Effector memory CD4-positive, alpha-beta T cell (primary cell): ENCODE results near the gene RELL2.

Experiments
- DNase-seq, 3 donors: peaks; one replicate each; pipeline ENCODE4 v3.0.0-alpha.2; 2020
- H3K27ac ChIP-seq: 2 replicates; pipeline ENCODE4 v1.7.0; 2013; ENCODE audit warnings: mild to moderate bottlenecking, low read length, moderate library complexity; ENCODE audit not compliant: insufficient read depth, poor library complexity, severe bottlenecking
- H3K27me3 ChIP-seq: replicated peaks from 2 replicates; pipeline ENCODE4 v1.7.0; 2013; ENCODE audit warnings: mild to moderate bottlenecking, low read length; ENCODE audit not compliant: insufficient read depth, control insufficient read depth, poor library complexity, severe bottlenecking
- H3K36me3 ChIP-seq: 2 replicates; pipeline ENCODE4 v1.7.0; 2013; ENCODE audit warnings: mild to moderate bottlenecking, low read length, moderate library complexity; ENCODE audit not compliant: control insufficient read depth, insufficient read depth
- H3K4me1 ChIP-seq: 2 replicates; pipeline ENCODE4 v1.7.0; 2013; ENCODE audit warnings: low read length, mild to moderate bottlenecking; ENCODE audit not compliant: control insufficient read depth, insufficient read depth, poor library complexity, severe bottlenecking
- H3K4me3 ChIP-seq: 2 replicates; pipeline ENCODE4 v1.7.0; 2013; ENCODE audit warnings: low read length, low read depth, mild to moderate bottlenecking; ENCODE audit not compliant: insufficient read depth, poor library complexity, severe bottlenecking
- H3K9me3 ChIP-seq: 2 replicates; pipeline ENCODE4 v1.7.0; 2013; ENCODE audit warnings: mild to moderate bottlenecking, low read length, moderate library complexity; ENCODE audit not compliant: control insufficient read depth
- total RNA-seq, 3 donors: gene quantifications; one replicate each; lab custom pipeline; 2026; lab: John Stamatoyannopoulos, UW

The RELL2 gene
- 22.6 to 32.1 (median 29.2) reads per million in 3 donors for total RNA-seq

- no peaks in the 10 kb centered on the region for H3K9me3 ChIP-seq
- H3K27ac ChIP-seq = peak within 1 kb of the TSS; percentile 78
- peak within 1 kb of the TSS; percentile 98 for H3K4me3 ChIP-seq
- peaks cover 17% of the 10 kb centered on the region for H3K36me3 ChIP-seq
- peaks cover 28% of the 10 kb centered on the region for H3K4me1 ChIP-seq
- peak; percentile 85 to 87 (median 86) for DNase-seq
- no peaks in the 10 kb centered on the region for H3K27me3 ChIP-seq
Measured at GRCh38 chr5:141636413-141637122, at the start of gene RELL2, which contains the start of gene HDAC3. RELL2 (plus strand) TSS chr5:141636997; CDS start chr5:141638226, 1,229 bp downstream. HDAC3 (minus strand) TSS chr5:141636849; CDS start chr5:141636790, 59 bp downstream.

GRCh38 chr5:141590127-141590526, 46.7 kb upstream of the RELL2 start:
- no peaks in the 10 kb centered on the region for H3K9me3 ChIP-seq
- H3K27me3 ChIP-seq = no peaks in the 10 kb centered on the region
- DNase-seq = no peak
- H3K4me1 ChIP-seq = peaks cover 13% of the 10 kb centered on the region
- H3K36me3 ChIP-seq = peaks cover 36% of the 10 kb centered on the region
- no peak overlapping the region for H3K4me3 ChIP-seq
- H3K27ac ChIP-seq = no peak overlapping the region

- Histone ChIP-seq H3K4me1 (peaks cover 46% of the 10 kb centered on the region), H3K27me3 (no peaks in the 10 kb centered on the region), H3K36me3 (peaks cover 4% of the 10 kb centered on the region), H3K4me3 (no peak overlapping the region), H3K9me3 (no peaks in the 10 kb centered on the region), H3K27ac (no peak overlapping the region)
- no peak for DNase-seq
Measured at GRCh38 chr5:141596867-141597266, 39.9 kb upstream of the RELL2 start.

- Histone ChIP-seq H3K27ac (peak overlapping the region; percentile 52), H3K9me3 (no peaks in the 10 kb centered on the region), H3K36me3 (peaks cover 4% of the 10 kb centered on the region), H3K4me1 (peaks cover 48% of the 10 kb centered on the region), H3K4me3 (no peak overlapping the region), H3K27me3 (no peaks in the 10 kb centered on the region)
- no peak for DNase-seq
Measured at GRCh38 chr5:141597394-141597793, 39.4 kb upstream of the RELL2 start.

GRCh38 chr5:141597814-141598213, 39.0 kb upstream of the RELL2 start:
- Histone ChIP-seq H3K36me3 (peaks cover 4% of the 10 kb centered on the region), H3K4me1 (peaks cover 48% of the 10 kb centered on the region), H3K27ac (peak overlapping the region; percentile 52), H3K27me3 (no peaks in the 10 kb centered on the region), H3K4me3 (no peak overlapping the region), H3K9me3 (no peaks in the 10 kb centered on the region)
- no peak for DNase-seq

- H3K4me1 ChIP-seq = peaks cover 51% of the 10 kb centered on the region
- no peaks in the 10 kb centered on the region for H3K27me3 ChIP-seq
- DNase-seq = no peak
- peak overlapping the region; percentile 55 for H3K27ac ChIP-seq
- no peak overlapping the region for H3K4me3 ChIP-seq
- H3K36me3 ChIP-seq = peaks cover 4% of the 10 kb centered on the region
- no peaks in the 10 kb centered on the region for H3K9me3 ChIP-seq
Measured at GRCh38 chr5:141598391-141599345, 38.1 kb upstream of the RELL2 start.

- H3K4me3 ChIP-seq = peak overlapping the region; percentile 9
- H3K36me3 ChIP-seq = no peaks in the 10 kb centered on the region
- H3K27ac ChIP-seq = peak overlapping the region; percentile 72
- H3K27me3 ChIP-seq = no peaks in the 10 kb centered on the region
- no peak for DNase-seq
- peaks cover 71% of the 10 kb centered on the region for H3K4me1 ChIP-seq
- H3K9me3 ChIP-seq = no peaks in the 10 kb centered on the region
Measured at GRCh38 chr5:141602606-141603005, 34.2 kb upstream of the RELL2 start.

- Histone ChIP-seq H3K27me3 (no peaks in the 10 kb centered on the region), H3K4me3 (peak overlapping the region; percentile 24), H3K9me3 (no peaks in the 10 kb centered on the region), H3K36me3 (no peaks in the 10 kb centered on the region), H3K4me1 (peaks cover 74% of the 10 kb centered on the region), H3K27ac (peak overlapping the region; percentile 72)
- no peak for DNase-seq
Measured at GRCh38 chr5:141603923-141604717, 32.7 kb upstream of the RELL2 start.

- peak; percentile 62 to 73 (median 68) for DNase-seq
- Histone ChIP-seq H3K4me1 (peaks cover 73% of the 10 kb centered on the region), H3K4me3 (peak overlapping the region; percentile 22), H3K27ac (peak overlapping the region; percentile 72), H3K36me3 (peaks cover 3% of the 10 kb centered on the region), H3K27me3 (no peaks in the 10 kb centered on the region), H3K9me3 (no peaks in the 10 kb centered on the region)
Measured at GRCh38 chr5:141605523-141606277, 31.1 kb upstream of the RELL2 start.
